NCI-H2029 treated with DMSO at 0.1 percent for 48 hours (cell line): ENCODE results near the gene RGS6.

Source experiments
- DNase-seq: peaks from one replicate; lab custom pipeline; 2025; lab: John Stamatoyannopoulos, UW

The RGS6 gene

DNA sequence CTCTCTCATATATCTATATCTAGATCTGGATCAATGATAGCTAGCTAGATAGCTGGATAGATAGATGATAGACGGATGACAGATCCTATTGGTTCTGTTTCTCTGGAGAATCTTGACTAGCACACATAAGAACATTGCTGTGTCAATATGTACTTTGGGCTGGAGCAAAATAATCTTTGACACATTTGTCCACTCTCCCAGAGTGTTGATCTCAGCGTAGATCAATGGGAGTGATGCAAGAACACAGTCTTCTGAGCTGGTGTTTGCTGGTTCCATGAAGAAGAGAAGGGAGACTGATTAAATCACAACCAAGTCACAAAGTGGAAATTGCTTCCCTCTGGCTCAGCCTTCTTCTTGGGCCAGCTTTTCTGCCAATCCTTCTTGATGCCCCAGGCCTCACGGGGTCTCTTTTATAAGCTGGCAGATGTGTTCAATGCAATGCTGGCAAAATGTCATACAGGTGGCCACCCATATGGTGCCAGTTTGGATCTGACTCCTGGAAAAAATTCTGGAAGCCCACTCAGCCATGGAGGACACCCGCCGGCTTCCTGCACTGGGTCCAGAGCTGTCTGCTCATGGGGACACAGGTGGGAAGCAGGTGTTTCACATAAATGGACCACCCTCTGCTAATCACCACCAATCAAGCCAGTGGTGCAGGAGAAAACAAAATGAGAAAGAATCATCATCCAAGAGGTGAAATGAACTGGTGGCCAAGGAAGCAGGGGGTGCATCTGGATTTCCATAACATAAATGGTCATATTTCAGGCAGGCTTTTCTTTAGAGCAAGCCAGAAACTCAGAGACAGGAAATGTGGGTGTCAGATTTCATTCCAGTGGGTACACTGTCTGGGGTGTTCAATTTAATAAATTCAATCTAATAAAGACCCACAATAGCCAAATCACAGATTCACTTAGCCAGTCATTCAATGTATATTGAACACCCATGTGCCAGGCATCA is 651.4 kb downstream of the RGS6 start:
- DNase-seq, result no peak

DNA sequence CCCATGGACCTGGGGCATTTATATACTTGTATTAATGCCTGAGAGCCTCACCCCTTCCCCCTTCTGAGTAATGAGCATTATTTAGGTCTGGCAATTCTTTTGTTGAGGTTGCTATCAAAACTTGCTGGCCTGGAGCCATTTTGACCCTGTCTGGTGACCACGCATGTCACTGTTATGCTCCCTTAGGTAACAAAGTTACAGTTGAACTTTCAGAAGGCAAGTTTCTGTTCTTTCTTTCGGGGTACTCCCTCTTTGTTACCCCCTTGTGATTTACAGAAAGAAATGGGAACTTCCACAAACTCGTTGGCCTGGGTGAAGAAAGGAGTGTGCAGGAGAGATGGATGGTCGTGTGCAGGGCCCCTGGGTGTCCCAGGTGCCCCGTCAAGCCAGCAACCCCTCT is 656.3 kb downstream of the RGS6 start:
- no peak for DNase-seq

DNA sequence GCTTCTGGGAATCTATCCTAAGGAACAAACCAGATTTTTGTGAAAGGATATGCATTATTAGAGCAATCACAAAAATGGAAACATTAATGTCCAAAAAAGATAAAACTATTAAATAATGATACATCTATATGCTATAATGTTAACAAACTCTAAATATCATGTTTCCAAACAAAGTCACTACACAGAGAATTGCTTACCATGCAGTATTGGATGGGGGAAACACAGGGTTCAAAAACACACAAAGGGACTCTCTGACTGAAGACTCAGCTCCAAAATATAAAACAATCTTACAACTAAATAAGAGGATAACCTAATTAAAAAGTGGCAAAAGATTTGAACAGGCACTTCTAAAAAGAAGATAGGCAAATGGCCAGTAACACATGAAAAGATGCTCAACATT is 657.4 kb downstream of the RGS6 start:
- DNase-seq, result no peak

DNA sequence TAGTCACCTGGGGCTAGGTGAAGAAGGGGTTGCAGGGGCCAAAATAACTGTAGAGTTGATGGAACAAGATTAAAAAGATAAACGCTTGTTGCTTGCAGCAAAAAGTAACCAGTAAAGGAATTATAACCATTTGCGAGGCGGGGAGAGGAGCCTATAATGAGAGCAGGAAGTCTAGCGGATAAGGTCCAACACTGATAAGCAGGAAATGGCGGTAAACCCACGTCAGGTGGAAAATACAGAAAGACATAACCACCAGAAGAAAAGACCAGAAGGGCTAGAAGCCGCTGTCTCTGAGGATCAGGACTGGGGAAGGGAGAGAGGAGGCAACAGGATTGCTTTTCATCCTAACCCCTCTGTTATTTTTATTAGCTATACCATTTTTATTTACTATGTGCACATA is 658.3 kb downstream of the RGS6 start:
- DNase-seq, result no peak

DNA sequence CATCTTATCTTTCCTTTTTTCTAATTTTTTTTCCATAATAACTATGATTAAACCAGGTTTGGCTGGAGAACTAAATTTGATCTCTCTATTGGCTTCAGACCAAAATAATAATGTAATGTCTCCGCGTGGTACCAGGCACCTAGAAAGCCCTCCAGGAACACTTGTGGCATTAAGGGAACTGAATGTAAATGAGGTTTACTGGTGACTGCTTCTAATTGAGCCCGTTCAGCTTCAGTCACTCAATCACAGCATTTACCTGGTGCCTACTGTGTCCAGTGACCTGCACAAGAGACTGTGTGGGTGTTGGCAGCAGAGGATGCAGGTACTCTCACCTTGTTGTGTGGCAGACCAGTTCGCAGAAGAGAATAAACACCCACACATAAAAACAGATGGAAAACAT is 659.2 kb downstream of the RGS6 start:
- DNase-seq, result no peak

DNA sequence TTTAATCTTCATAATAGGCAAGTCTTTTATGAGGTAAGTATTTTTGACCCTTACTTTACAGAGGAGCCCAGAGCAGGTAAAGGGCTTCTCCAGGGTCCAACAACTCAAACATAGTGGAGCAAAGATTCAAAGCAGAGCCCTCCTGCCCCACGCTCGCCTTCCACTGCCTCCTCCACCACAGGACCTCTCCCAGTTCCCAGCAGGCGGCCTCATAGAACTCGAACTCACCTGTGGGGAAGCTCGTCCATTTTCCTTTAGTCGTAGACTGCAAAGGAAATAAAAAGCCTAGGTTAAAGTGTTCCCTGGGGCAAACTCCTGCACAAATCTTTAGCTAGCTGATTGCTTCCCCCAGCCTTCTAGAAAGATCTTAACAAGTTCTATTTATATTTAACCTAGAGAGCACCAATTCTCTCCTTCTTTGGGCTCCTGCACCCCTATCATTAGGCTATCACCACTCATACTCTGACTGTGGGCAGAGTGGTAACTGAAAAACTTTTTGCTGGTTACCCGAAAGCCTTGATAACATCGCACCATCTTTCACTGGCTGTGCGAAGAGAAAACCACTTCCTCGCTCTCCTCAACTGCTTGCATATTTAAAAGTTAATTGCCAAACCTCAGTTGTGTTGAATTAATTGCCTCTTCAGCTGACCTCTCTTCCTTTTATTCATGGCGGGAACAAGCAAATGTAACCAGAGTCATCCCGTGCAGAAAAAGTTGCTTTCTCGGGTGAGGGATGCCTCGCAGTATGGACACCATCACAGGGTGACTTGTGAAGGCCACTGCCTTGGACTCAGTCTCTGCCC is 662.1 kb downstream of the RGS6 start:
- DNase-seq, result no peak

DNA sequence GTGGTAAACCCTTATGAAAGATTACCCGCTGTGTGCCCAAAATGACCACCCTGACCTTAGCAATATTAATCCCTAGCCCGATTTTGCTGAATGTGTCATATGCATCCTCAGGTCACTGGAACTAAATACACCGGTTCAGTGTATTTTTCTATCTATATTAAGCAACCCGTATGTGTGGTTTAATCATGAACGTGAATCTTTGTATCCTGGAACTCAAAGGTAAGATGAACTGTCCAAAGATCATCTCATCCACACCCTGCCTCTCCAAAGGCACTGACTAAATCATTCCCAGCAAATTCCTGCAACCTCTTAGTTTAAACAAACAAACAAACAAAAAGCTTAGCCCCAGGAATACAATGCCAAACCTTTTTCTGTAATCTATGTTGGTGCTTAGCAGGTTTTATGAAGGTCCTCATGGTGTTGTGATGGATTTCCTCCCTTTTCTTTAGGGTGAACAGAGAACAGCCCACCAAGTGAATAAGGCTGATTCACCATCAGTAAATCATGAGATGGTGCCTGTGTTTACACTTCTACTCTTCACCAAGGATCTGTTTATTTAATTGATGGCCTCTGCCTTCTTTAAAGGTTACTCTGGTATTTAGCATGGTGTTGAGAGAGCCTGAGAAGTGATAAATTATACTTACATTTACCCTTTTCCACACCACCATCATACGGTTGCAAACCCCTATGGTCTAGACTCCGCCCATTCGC is 663.1 kb downstream of the RGS6 start:
- DNase-seq, result no peak

DNA sequence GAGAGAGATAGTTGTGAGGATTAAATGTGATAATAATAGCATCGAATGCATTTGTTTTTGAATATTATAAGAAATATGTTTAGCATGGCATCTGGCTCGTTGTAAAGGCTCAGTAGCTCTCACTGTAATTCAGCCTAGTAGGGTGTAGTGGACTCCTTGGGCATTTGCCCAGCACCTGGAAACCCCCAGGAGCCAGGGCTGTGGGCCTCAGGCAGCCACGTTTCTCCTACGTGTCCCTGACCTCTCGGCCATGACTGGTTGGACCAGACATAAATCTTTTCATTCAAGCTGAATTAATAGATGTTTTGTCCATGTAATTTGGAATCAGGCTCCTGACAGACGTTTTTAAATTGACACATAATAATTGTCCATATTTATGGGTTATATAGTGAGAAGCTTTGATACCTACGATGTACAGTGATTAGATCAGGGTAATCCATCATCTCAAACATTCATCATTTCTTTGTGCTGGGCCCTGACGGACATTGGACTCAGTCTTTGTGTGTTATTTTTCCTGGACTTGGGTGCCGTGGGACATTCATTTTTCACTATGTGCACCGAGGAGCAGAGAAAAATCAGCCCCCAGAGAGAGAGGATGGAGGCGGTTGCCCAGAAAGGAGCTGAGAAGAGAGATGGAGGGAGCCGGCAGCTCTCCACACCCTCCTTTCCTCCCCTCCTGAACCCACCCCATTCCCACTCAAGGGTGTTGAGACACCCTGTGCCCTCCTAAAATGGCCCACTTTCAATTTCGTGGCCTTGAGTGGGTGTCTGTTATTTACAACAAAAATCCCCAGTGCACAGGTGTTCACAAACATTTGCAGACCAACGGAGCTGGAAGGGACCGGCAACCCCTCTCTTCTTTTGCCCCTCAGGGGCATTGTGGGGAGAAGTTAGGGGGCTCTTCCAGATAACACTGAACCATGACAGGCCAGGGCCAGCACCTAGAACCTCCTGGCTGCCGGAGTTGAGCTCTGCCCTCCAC is 665.3 kb downstream of the RGS6 start:
- DNase-seq, result no peak

DNA sequence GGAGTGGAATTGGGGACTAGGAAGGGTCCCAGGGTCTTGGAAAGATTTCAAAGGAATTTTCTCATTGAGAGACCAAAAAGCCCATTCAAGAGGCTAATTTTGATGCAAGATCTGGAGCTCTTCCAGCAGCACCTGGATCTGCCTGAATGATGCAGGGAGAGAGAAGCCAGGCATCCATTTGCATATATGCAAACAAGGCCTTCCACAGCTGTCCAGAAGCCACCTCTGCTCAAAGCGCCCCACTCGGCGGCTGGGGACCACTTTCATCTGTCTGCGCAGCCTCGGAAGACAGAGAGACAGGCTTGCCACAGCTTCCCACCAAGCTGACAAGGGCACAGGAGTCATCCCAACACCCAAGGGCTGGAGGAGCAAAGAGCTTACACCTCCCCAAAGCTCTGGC is 666.1 kb downstream of the RGS6 start:
- DNase-seq, result no peak

DNA sequence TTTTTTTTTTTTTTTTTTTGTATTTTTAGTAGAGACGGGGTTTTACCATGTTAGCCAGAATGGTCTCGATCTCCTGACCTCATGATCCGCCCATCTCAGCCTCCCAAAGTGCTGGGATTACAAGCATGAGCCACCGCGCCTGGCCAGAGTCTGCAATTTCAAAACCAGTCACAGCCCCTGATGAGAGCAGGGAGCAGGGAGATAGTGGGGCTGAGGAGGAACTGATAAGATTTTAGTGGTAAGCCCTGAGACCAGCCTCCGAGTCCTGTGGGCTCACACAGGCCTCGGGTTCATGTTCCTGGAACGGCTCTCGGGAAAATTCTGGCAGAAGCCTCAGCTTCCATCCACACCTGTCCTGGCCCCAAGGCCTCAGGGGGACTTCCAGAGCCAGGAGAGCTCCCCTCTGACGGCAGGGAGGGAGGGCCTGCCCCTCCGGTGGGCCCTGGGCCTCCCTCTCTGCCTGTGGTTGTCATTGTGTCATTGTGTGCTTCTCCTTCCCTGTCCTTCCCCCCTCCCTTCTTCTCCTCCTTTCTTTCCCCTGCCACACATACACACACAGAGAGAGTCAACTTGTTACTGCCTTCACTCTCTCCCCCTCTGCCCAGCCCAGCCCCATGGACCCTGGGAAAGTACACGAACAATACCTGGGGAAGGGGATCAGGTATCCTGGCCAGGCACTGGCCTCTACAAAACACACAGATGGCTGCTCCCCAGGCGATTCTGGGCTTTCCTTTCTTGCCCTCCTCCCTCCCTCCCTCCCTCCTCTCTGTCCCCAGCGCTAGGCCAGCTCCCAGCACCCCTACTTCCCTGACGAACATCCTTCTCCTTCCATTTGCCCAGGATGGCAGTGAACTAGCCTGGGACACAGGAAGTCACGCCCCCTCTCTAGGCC is 667.6 kb downstream of the RGS6 start:
- DNase-seq, result no peak

DNA sequence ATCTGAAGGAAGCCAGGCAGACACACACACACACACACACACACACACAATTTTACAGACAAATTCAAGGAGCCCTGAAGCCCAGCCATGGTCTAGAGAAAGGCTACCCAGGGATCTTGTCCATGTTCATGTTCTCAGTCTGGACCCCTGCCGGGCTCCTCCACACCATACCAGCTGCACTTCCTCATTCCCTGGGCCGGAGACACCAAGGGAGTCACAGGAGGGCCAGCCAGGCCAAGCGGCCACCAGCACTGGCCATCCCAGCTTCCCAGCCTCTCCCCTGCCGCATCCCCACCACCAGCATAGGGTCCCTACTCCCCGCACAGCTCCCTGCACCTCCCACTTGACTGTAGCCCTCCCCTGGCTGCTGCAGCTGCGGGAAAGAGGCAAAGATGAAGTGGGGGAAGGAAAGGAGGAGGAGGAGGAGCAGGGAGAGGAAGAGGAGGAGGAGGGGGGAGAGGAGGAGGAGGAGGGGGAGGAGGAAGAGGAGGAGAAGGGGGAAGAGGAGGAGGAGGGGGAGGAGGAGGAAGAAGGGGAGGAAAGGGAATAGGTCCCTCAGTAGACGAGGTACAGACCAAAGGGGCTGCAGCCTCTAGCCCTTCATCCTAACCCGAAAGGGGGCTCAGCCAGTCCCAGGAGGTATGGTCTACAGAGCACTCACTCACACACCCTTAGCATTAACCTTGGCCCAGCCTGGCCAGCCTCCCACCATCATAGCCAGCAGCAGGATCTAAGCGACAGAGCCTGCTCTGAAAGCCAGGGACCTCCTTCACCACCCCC is 668.5 kb downstream of the RGS6 start:
- DNase-seq, result no peak

DNA sequence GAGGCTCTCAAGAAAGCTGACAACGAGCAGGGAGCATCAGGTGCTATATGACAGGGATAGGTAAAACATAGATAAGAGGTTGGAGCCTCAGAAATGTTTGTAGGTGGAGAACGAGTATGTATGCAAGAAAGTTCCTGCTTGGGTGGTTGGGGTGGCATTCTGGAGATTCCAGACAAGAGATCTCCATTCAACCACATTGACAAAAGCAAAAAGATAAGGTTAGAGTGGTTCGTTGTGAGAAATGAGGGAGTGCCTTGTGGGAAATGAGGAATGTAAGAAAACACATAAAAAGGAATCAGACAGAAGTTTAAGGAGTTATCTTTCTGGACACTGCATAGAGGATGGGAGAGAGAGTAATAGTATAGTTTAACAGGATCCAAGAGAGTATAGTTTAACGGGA is 671.4 kb downstream of the RGS6 start:
- no peak for DNase-seq

DNA sequence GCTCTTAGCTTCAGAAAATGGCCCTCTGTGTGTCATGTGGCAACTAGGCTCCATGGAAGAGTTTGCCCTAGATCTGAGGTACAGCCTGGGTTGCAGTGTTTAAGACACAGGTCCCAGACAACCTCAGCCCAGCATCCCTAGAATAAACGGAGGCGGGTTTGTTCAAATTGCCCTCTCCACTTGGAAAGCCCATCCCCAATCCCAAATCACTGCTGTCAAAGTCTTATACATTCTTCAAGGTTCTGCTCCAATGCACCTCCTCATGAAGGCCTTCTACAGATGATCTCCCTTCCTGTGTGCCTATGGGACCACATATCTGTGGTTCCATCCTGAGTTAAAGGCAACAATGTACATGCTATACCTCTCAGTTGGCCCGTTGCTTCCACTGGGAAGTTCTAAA is 671.9 kb downstream of the RGS6 start:
- no peak for DNase-seq

DNA sequence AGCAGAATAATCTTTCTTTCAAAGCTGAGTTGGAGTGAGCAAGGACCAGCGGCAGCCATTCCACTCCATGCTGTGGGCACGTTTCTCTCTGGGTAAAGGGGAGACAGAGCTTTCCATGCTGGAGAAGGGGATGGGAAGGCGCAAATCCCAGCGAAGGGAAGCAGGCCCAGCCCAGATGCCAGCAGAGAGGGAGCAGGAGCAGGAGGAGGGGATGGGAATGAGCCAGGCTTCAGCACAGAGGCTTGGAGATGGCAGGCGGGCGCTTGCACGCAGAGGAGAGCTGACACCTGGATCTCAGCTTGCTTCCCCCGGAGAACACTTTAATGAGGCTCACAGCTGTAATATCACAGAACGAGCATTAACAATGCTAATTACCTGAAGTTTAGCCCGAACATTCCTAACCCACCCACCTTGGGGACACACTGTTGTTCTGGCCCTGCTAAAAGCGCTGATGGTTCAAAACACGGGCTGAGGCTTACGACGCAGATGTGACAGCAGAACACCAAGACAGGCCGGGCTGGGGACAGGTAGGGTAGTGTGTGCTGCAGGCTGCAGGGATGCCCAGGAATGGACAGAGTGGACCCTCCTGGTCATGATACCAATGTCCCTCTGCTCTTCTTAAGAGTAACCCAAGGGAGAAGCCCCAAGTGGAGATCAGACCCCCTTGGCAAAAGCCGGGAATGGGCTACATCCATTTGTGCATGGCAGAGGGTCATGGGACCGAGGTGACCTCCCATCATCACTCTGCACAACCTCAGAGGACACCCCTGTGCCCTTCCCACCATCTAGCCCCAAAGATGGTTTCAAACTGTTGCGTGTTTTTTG is 673.1 kb downstream of the RGS6 start:
- DNase-seq, result no peak

DNA sequence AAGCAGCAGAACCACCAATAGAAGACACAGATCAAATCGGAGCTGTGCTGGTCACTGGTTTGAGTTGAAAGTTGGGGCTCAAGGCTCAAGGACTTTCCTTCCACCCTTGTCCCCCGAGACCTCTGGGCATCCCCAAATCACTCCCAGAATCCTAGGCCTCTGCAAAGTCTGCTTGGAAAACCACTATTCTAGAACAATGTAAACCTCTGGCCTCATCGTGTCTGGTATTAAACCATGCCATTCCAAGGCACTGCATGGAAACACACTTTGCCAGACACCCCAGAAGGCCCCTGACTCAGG is 673.6 kb downstream of the RGS6 start:
- DNase-seq, result no peak

DNA sequence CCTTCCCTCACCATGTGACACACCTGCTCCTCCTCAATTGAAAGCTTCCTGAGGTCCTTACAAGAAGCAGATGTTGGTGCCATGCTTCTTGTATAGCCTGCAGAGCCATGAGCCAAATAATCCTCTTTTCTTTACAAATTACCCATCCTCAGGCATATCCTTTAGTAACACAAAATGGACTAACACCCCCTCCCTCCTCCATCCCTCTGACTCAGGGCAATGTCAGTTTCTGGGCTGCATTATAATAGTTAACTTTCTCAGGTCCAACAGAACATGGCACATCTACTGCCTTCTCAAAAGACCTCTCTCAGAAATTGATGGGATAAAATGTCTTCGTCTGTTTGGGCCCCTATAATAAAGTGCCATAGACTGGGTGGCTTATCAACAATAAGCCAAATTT is 674.6 kb downstream of the RGS6 start:
- no peak for DNase-seq

DNA sequence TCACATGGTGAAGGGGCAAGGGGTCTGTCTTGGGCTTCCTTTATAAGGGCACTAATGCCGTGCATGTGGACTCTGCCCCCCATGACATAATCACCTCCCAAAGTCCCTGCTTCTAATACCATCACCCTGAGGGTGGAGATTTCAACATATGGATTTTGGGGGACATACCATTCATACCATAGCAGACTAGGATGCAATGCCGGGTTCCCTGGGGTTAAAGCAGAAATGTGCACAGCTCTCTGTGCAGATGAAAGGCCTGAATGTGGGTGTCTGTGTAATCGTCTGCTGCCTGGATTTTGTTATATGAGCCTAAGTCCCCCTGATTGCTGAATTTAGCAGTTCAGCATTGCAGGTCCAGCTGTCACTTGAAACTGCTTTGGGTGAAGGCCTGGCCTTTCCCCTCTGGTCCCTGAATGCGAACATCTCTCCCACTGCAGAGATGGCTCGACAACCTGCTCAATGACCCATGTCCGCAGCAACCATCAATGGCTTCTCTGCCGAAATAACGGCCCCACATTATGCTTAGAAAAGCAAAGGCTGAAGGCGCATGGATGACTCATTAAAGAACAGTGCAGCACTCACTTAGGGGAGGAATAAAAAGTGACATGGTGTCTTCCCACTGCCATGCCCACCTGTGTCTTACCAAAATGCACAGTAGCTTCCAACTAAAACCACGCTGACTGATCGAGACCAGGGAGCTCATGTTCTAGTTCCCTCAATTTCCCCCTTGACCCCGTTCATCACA is 675.3 kb downstream of the RGS6 start:
- no peak for DNase-seq
